Measurements from ENCODE around the gene SGK1. TPM values are rescaled to one million over a fixed set of nuclear protein-coding genes. Genes with fewer than 3 reads are reported as not detected.

The SGK1 gene
- total RNA-seq, 1 experiment from 2014 or later: 7.8 TPM

GRCh38 chr6:134310817-134311216 lies 7.1 kb downstream of the SGK1 start:
- H3K27me3 Mint-ChIP-seq (ENCODE audit: low read depth): peaks cover under 1% of the 10 kb centered on the region; the same call in 1 of the 2 replicates
- no peak for TF ChIP-seq CTCF (conservative IDR thresholded peaks at IDR 0.05)
- H3K27me3 ChIP-seq (ENCODE audit: insufficient read depth, low read length): no peaks in the 10 kb centered on the region

More at GRCh38 chr6:134310817-134311216, 7.1 kb downstream of the SGK1 start:
- no peak overlapping the region for H2BK120ac ChIP-seq (ENCODE audit: low read depth, low read length, poor library complexity, severe bottlenecking)
- no peak for DNase-seq
- WGBS (ENCODE audit: extremely low coverage, insufficient read length, low lambda C conversion rate): no CpG with 5 or more reads among the region's 2 CpGs
- no peaks in the 10 kb centered on the region for H3K9me3 ChIP-seq (ENCODE audit: control insufficient read depth, low read depth, low read length)
- no peak overlapping the region for H3K4ac ChIP-seq (ENCODE audit: low read depth, low read length)
- H3K36me3 Mint-ChIP-seq (ENCODE audit: insufficient read depth in 1 of 3, low read depth in 3 of 3): no peaks in the 10 kb centered on the region
- no peak overlapping the region for H3K4me3 Mint-ChIP-seq
- H2BK15ac ChIP-seq (ENCODE audit: low read depth, low read length): no peak overlapping the region
- H3K4me1 Mint-ChIP-seq: peaks cover 43 to 49% of the 10 kb centered on the region in 2 experiments
- no peak overlapping the region for H2AK5ac ChIP-seq (ENCODE audit: insufficient read length, low read length)
- peaks cover 5% of the 10 kb centered on the region; the same call in 1 of the 2 replicates for H3K4me1 ChIP-seq (ENCODE audit: insufficient read depth, low read length)
- no peak overlapping the region for H2AFZ ChIP-seq (ENCODE audit: low read length)
- no peak overlapping the region for H3K23ac ChIP-seq (ENCODE audit: insufficient read length, low read depth, low read length)
- no peak overlapping the region for H3K27ac ChIP-seq (ENCODE audit: insufficient read length, low read depth, low read length)
- no peak overlapping the region for H3K18ac ChIP-seq (ENCODE audit: insufficient read length, low read depth, low read length)
- H3K79me1 ChIP-seq (ENCODE audit: insufficient read depth, low read depth, low read length, poor library complexity, severe bottlenecking): no peaks in the 10 kb centered on the region
- no peak overlapping the region; a peak in 1 of 7 replicates for H3K27ac Mint-ChIP-seq
- H3K14ac ChIP-seq (ENCODE audit: insufficient read depth, low read length): no peak overlapping the region
- H4K5ac ChIP-seq (ENCODE audit: insufficient read length, low read depth, low read length): no peak overlapping the region
- no peaks in the 10 kb centered on the region for H3K79me2 ChIP-seq (ENCODE audit: insufficient read depth, low read length)
- H3K9ac ChIP-seq (ENCODE audit: extremely low read depth, insufficient read length, low read length): no peak overlapping the region
- H3T11ph ChIP-seq (ENCODE audit: low read length): no peak overlapping the region
- H4K91ac ChIP-seq (ENCODE audit: insufficient read length, low read depth, low read length): no peak overlapping the region
- H3K9me3 Mint-ChIP-seq: peaks cover 0 to 4% of the 10 kb centered on the region in 2 experiments; a peak in 1 of 5 replicates
- no peak overlapping the region for H3K4me2 ChIP-seq (ENCODE audit: insufficient read depth, insufficient read length, low read length)
- no peak overlapping the region for H2BK12ac ChIP-seq (ENCODE audit: insufficient read length, low read depth, low read length)
- H4K20me1 ChIP-seq (ENCODE audit: control insufficient read depth, insufficient read depth, insufficient read length): no peaks in the 10 kb centered on the region
- H2BK5ac ChIP-seq (ENCODE audit: insufficient read length, low read length): no peak overlapping the region
- H2BK20ac ChIP-seq (ENCODE audit: low read depth, low read length, poor library complexity, severe bottlenecking): no peak overlapping the region
- H3K56ac ChIP-seq (ENCODE audit: insufficient read length, low read depth, low read length): no peak overlapping the region
- no peaks in the 10 kb centered on the region for H3K23me2 ChIP-seq (ENCODE audit: insufficient read length, low read depth, low read length, poor library complexity, severe bottlenecking)
- no peak overlapping the region for H4K8ac ChIP-seq (replicated peaks; ENCODE audit: insufficient read length, low read depth, low read length)
